VCaP (cell line): ENCODE measurements around the gene KRTAP1-5.
"Not testable (repeated sequence)": the region's sequence is repeated elsewhere in the genome, so short reads cannot be mapped to it uniquely, and the experiment has no call there.

Source experiments
- H3K27ac ChIP-seq: fragments of 450-650 bp; 2 replicates; pipeline ENCODE4 v1.5.1; 2017
- CTCF ChIP-seq: fragments of 450-650 bp; conservative IDR thresholded peaks from 2 replicates; pipeline ENCODE4 v1.5.1; 2017; ENCODE audit warnings: mild to moderate bottlenecking, moderate library complexity

KRTAP1-5 gene

GRCh38 chr17:41057547-41057946 lies 30.5 kb upstream of the KRTAP1-5 start:
- no peak for TF ChIP-seq CTCF
- H3K27ac ChIP-seq: no peak overlapping the region

- H3K27ac ChIP-seq: not testable (repeated sequence)
Measured at GRCh38 chr17:41055130-41055529, 28.1 kb upstream of the KRTAP1-5 start, which contains the start of gene KRTAP2-2. TSS of gene KRTAP2-2 (minus strand) at chr17:41055230. CDS start at chr17:41055211, 19 bp downstream.

GRCh38 chr17:41054556-41054955 lies 27.5 kb upstream of the KRTAP1-5 start:
- not testable (repeated sequence) for H3K27ac ChIP-seq

GRCh38 chr17:41054025-41054424 lies 27.0 kb upstream of the KRTAP1-5 start:
- no peak for TF ChIP-seq CTCF
- H3K27ac ChIP-seq: no peak overlapping the region

GRCh38 chr17:41052566-41052965 lies 25.6 kb upstream of the KRTAP1-5 start:
- H3K27ac ChIP-seq: no peak overlapping the region
- no peak for TF ChIP-seq CTCF

- TF ChIP-seq CTCF: no peak
- no peak overlapping the region for H3K27ac ChIP-seq
Measured at GRCh38 chr17:41049110-41049509, 22.1 kb upstream of the KRTAP1-5 start.

- no peak for TF ChIP-seq CTCF
- no peak overlapping the region for H3K27ac ChIP-seq
Measured at GRCh38 chr17:41048441-41048840, 21.4 kb upstream of the KRTAP1-5 start.

- not testable (repeated sequence) for H3K27ac ChIP-seq
Measured at GRCh38 chr17:41046735-41047465, 19.9 kb upstream of the KRTAP1-5 start, which contains the start of gene KRTAP2-1. TSS of gene KRTAP2-1 (minus strand) at chr17:41047316. CDS start at chr17:41047267, 49 bp downstream.

GRCh38 chr17:41042953-41043352 lies 15.9 kb upstream of the KRTAP1-5 start:
- no peak overlapping the region for H3K27ac ChIP-seq
- no peak for TF ChIP-seq CTCF
